GM19397 (cell line): ENCODE measurements around the gene ADD3.
A peak's percentile ranks its signal among the peaks of the same experiment; 100 is the strongest.

Source experiments
- ATAC-seq: cut with Tn5 transposase; IDR thresholded peaks from one replicate; pipeline ENCODE4 v1.9.1; 2021; ENCODE audit warnings: mild to moderate bottlenecking, moderate library complexity; ENCODE audit not compliant: unreplicated experiment

The ADD3 gene

GRCh38 chr10:110058212-110058611 lies 50.4 kb downstream of the ADD3 start:
- ATAC-seq, result no peak

GRCh38 chr10:110059925-110060324 lies 52.1 kb downstream of the ADD3 start:
- ATAC-seq, result peak; percentile 61

DNA sequence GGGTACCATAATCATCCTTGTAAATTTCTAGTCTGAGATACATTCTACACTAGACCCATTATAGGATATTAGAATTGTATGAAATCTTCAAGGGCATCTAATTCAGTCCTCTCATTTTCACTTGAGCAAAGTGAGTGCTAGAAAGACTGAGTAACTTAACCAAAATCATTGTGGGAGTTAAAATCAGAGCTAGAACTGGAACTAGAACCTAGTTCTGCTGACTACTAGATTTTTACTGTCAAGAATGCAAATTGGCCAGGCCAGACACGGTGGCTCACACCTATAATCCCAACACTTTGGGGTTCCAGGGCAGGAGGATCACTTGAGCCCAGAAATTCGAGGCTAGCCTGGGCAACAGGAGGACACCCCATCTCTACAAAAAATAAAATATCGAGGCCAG lies 53.9 kb downstream of the ADD3 start:
- ATAC-seq, result no peak

DNA sequence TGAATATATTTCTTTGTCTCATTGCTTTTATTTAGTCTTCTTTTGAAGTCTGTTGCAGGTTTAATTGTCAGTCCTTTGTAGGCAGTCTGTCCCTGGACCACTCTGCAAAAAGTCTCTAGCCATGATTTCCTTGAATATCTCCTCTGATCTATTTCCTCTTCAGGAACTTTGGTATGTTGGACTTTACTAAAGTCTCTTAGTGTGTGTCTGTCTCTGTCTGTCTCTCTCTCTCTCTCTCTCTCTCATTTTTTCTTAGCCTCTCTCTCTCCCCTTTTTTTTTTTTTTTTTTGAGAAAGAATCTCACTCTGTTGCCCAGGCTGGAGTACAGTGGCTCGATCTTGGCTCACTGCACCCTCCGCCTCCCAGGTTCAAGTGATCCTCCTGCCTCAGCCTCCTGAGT lies 57.5 kb downstream of the ADD3 start:
- no peak for ATAC-seq

DNA sequence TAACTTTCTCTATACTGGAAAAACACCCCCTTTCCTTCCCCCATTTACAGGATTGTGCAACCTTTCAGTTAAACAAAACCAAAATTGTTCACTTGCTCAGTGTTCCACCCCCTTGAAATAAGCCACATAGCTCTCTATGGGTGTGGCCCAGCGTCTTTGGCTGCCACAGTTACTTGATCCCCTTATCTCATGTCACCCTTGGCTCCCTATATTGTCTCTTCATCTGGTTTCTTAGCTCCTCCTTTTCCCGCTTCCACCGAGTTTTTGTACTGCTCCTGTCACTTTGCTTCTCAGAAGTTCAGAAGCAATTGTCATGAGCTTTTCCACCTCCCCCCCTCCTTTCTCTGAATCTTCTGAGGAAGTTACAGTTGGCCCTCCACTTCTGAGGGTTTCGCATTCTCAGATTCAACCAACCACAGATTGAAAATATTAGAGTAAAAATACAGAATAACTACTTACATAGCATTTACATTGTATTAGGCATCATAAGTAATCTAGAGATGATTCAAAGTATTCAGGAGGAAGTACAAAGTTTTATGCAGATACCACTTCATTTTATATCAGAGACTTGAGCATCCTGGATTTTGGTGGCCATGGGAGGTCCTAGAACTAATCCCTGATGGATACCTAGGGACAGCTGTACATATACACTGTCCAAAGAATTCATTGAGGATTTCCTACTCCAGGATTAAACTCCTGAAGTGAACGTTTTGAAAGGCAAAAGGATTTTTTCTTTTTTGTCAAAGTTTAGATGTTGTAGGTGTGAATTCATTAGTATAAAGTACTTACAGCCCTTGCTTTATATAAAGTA lies 60.4 kb downstream of the ADD3 start:
- peak; percentile 44 for ATAC-seq

DNA sequence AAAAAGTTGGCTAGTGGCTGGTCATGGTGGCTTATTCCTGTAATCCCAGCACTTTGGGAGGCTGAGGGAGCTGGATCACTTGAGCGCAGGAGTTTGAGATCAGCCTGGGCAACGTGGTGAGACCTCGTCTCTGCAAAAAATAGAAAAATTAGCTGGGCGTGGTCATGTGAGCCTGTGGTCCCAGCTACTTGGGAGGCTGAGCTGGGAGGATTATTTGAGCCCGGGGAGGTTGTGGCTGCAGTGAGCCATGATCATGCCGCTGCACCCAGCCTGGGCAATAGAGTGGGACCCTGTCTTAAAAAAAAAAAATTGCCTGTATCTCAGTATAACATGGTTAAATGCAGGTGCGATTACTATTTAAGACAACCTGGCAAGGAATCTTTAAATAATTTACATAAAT lies 61.0 kb downstream of the ADD3 start:
- no peak for ATAC-seq

DNA sequence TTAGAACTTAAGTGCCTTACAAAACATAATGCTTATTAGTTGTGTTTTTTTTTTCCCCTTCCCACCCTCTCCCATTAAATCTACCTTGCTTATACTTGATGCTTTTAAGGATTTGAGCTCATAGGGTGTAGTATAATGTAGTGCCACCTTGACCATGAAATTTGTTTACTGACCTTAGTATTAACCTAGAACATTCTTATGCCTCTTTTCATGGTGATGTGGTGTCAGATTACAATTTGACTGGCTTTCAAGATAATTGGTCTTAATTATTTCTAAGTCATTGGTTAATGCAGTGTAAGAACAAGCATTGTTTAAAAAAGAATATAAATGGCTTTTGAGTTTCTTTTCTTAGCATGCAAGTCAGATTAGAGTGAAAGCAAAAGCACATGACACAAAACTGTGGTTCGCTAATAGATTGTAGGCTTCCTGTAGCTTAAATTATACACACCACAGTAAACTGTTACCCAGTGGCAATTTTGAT lies 61.8 kb downstream of the ADD3 start:
- peak; percentile 47 for ATAC-seq

GRCh38 chr10:110073896-110074295 lies 66.1 kb downstream of the ADD3 start:
- no peak for ATAC-seq

- no peak for ATAC-seq
Observed at GRCh38 chr10:110074298-110074697, 66.5 kb downstream of the ADD3 start.

- no peak for ATAC-seq
Observed at GRCh38 chr10:110074758-110075671, 67.2 kb downstream of the ADD3 start.

DNA sequence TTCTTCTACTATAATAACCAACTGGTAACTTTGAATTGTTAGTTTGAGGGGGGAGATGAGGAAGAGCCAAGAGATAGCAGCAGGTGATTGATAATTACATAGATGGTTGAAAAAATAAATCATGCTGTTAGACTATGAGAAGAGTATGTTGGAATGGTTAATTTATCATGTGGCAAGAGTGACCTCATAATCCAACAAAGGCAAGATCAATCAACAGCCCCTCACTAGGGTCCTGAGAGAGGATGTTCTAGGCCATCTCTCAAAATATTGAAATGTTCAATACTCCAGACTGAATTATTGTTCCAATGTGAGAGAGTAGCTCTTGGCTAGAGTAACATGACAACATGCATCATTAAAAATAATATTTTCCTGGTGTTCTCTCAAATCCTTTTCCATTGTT lies 67.9 kb downstream of the ADD3 start:
- no peak for ATAC-seq

GRCh38 chr10:110076559-110077318 lies 69.0 kb downstream of the ADD3 start:
- peak; percentile 59 for ATAC-seq

DNA sequence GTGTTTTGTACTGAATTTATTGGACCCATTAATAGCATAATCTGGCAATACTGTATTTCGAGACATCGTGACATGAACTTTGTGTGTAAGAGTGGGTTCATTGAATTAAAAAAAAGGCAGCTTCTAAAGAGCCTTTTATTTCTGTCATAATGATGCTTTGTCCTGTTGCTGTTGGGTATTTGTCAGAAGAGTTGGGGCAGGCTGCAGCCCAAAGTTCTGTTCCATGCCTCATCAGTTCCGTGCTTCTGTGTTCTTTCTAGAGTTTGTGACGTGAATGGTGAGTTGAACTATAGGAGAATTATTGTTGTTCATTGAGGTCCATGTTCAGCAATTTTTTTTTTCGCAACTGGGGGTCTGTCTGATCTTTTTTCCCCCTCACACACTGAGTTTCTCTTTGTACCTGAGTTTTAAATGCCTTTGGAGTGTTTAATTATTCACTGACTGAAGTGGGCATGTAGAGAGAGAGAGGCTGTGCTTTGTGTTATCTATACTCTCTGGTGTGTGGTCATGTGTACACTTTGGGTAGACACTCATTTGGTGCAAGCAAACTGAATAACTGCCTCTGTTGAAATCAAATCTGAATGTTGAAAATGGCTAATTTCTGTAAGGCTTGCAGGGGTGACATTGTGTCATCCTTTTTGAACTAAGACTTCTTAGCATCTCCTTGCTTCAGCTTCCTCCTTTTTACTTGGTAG lies 69.8 kb downstream of the ADD3 start:
- no peak for ATAC-seq

DNA sequence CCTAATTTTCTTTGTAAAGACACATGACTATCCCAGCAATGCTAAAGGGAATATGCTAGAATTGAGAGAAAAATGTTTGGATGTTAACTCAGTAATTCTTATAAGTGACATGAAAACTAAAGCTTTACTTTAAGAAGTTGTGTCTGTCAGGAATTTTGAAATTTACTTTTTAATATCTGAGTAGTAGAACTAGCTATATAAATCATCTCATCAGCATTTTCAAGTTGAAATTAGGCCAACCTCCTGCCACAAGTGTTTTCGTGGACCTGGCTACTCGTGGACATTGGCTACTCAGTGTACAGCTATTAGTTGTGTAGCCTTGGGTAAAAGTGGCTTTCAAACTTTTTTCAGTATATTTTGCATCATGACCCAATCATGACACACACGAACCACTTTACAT lies 70.5 kb downstream of the ADD3 start:
- no peak for ATAC-seq

DNA sequence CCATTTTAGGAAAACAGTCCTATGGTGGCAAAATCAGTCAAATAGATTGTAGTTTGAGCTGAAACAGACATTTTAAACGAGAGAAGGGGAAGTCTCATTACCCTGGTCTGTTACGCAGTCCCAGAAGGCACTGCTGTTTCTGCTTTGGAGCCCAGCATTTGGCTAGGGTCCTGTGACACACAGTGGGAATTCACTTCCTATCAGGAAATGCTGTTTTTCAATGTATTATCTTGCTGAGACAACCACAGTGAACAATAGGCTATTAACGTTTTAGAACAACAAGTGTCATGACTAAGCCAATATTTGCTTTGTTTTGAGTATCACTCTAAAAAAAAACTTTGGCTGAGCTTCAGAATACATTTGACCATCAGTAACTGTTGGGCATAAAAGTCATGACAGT lies 74.1 kb downstream of the ADD3 start:
- no peak for ATAC-seq

GRCh38 chr10:110083884-110084283 lies 76.1 kb downstream of the ADD3 start:
- no peak for ATAC-seq

DNA sequence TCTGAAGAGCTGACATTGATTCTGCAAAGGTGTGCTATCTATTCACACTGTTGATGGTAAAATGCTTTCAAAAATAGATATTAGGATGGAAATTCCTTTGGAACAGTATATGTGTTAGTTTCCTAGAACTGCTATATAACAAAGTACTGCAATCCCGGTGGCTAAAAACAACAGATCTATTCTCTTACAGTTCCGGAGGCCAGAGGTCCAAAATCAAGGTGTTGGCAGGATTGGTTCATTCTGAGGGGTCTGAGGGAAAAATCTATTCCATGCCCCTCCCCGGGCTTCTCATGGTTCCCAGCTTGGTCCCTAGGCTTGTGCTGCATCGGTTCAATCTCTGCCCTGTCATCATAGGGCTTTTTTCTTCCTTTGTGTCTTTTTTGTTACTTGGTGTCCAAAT lies 79.9 kb downstream of the ADD3 start:
- no peak for ATAC-seq

DNA sequence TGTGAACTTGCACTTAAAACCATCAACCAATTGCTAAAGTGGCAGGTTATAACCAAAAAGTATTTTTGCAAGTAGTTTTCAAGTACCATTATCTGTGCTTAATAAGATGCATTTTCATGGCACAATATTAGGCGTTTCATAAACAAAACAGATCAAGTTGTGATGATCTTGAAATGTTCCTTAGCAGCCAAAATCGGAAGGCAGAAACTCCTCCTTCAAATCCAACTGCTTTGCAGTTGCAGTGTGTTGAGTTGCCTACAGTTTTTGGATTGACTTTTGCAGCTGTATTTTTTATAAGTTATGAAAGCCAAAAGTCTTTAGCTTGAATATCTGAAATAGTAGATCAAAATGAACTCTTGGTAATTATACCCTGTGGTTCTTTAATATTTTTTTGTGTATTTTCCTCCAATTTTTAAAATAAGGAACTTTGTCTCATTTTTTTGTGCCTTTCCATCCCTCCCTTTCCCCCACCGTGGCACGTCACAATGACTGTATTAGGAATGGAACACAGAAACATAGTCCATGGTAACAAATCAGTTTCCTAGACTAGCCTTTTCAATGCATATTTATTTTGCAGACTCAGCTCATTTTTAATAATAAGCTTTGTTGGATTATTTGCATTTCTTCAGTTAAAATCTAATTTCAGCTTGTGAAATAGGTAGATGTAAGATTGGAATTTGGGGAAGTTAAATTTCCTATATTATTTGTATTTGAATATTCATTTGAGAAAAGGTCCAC lies 80.8 kb downstream of the ADD3 start:
- ATAC-seq, result no peak

- ATAC-seq, result no peak
Observed at GRCh38 chr10:110091830-110092229, 84.0 kb downstream of the ADD3 start.

DNA sequence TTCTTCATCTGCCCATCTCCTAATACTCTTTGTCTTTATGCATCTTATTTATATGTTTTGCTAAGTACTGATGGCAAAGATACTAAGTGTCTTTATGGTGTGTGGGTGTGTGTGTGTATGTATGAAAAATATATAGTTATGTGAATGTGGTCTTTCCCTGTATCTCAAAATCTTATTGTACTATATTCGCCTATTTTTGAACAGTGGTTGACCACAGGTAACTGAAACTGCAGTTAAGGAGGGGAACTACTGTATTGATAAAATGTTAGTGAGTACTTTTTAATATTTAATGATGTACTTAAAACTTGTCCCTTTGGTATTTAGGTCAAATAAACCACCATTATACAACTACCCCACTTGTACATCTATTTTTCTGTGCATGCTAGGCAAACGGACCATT lies 85.9 kb downstream of the ADD3 start:
- ATAC-seq, result no peak
